ENCODE results near the gene CXCL16. TPM values are rescaled to one million over a fixed set of nuclear protein-coding genes. Genes with fewer than 3 reads are reported as not detected.

The CXCL16 gene
- total RNA-seq, 1 experiment from 2014 or later: 44.8 TPM

DNA sequence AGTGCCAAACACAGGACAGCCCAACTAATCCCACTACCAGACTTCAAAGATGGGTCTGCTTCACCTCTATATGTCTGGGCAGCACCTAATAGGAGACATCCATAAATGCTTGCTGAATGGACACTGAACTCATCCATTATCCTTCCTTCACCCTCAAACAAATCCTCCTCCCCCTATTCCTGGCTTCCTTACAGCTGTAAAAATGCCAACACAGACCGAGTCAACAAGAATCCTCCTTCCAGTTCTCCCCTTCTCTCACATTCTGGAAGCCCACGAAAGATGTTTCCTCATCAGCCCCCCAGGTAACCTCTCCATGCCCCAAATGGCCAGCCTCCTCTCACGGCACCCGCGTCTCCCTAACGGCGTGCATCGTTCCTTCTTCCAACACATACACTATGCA, 48.0 kb downstream of the CXCL16 start:
- ChIA-PET RAD21 (ENCODE audit: low non-redundant PET in 1 of 2, low total read pairs in 2 of 2, uncharacterized antibody in 2 of 2, unreplicated experiment in 2 of 2) (interaction anchor here in 1 of 2 experiments (0.6 kb wide), 1 partner anchor 1118 kb away, joined by 3 read pairs; no protein-coding TSS in a partner anchor), CTCF (no interaction called here), POLR2A (no interaction called here)
- Histone ChIP-seq H3K4me2 (ENCODE audit: low read length) (no peak overlapping the region), H3K9me3 (ENCODE audit: control insufficient read depth in 1 of 2, insufficient read depth in 1 of 2, low read depth in 1 of 2, low read length in 2 of 2) (no peaks in the 10 kb centered on the region), H2AFZ (ENCODE audit: low read depth, low read length, poor library complexity, severe bottlenecking) (no peak overlapping the region), H3K36me3 (ENCODE audit: control insufficient read depth in 1 of 2, insufficient read depth in 2 of 2, low read length in 2 of 2) (peaks cover 19 to 50% of the 10 kb centered on the region in 2 experiments; a peak in 3 of 4 replicates), H3K4me1 (ENCODE audit: control insufficient read depth in 1 of 2, insufficient read depth in 2 of 2, low read length in 2 of 2) (no peaks in the 10 kb centered on the region), H3K9ac (ENCODE audit: low read length) (no peak overlapping the region), H3K79me2 (ENCODE audit: insufficient read depth, low read length) (peaks cover 97% of the 10 kb centered on the region), H4K20me1 (ENCODE audit: insufficient read depth) (peaks cover 8% of the 10 kb centered on the region; the same call in 1 of the 2 replicates), H3K27me3 (ENCODE audit: insufficient read depth, low read length) (no peaks in the 10 kb centered on the region), H3K9me2 (ENCODE audit: insufficient read depth) (no peaks in the 10 kb centered on the region), H3K27ac (ENCODE audit: low read depth, low read length) (no peak overlapping the region), H3K4me3 (replicated peaks in 1 of 2; ENCODE audit: low read depth in 1 of 2, low read length in 2 of 2) (no peak overlapping the region)
- intact Hi-C loops (cut with micrococcal nuclease): no loop called here
- BruUV-seq (replicated peaks): no TSS peak
- TF ChIP-seq CBX3 (IDR thresholded peaks at IDR 0.05; ENCODE audit: low read depth) (no peak), CEBPB (IDR thresholded peaks at IDR 0.05; ENCODE audit: low read depth) (no peak), EZH2 (IDR thresholded peaks at IDR 0.05) (no peak), SRF (IDR thresholded peaks at IDR 0.05; ENCODE audit: low read depth) (no peak), POLR2A (IDR thresholded peaks at IDR 0.05; ENCODE audit: borderline replicate concordance, extremely low read depth, insufficient read depth, insufficient read length) (no peak), YY1 (IDR thresholded peaks at IDR 0.05; ENCODE audit: extremely low read depth, insufficient replicate concordance, low read depth, low read length) (no peak), FOSL1 (IDR thresholded peaks at IDR 0.05; ENCODE audit: low read depth) (no peak), SIN3A (IDR thresholded peaks at IDR 0.05; ENCODE audit: low read depth) (no peak), EZH2phosphoT487 (IDR thresholded peaks at IDR 0.05; ENCODE audit: borderline replicate concordance) (no peak), ZFX (IDR thresholded peaks at IDR 0.05) (no peak)
- TF ChIP-seq, protein P1, sequence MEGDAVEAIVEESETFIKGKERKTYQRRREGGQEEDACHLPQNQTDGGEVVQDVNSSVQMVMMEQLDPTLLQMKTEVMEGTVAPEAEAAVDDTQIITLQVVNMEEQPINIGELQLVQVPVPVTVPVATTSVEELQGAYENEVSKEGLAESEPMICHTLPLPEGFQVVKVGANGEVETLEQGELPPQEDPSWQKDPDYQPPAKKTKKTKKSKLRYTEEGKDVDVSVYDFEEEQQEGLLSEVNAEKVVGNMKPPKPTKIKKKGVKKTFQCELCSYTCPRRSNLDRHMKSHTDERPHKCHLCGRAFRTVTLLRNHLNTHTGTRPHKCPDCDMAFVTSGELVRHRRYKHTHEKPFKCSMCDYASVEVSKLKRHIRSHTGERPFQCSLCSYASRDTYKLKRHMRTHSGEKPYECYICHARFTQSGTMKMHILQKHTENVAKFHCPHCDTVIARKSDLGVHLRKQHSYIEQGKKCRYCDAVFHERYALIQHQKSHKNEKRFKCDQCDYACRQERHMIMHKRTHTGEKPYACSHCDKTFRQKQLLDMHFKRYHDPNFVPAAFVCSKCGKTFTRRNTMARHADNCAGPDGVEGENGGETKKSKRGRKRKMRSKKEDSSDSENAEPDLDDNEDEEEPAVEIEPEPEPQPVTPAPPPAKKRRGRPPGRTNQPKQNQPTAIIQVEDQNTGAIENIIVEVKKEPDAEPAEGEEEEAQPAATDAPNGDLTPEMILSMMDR (IDR thresholded peaks at IDR 0.05 in 2 of 3, conservative IDR thresholded peaks at IDR 0.05 in 1 of 3; ENCODE audit: borderline replicate concordance in 1 of 3, insufficient read depth in 1 of 3, low read depth in 2 of 3, low read length in 2 of 3): no peak
- ATAC-seq (no peak), DNase-seq (ENCODE audit: low read depth, low spot score) (no peak)
